GM12874 (cell line): ENCODE data around the gene CREBRF.

Experiments used
- TF ChIP-seq, protein P1 (sequence below): IDR thresholded peaks from 2 replicates; pipeline ENCODE4 v1.5.1; 2011; ENCODE audit warnings: low read depth, mild to moderate bottlenecking, control low read depth, low read length, moderate library complexity; ENCODE audit not compliant: insufficient read depth

Gene CREBRF

DNA sequence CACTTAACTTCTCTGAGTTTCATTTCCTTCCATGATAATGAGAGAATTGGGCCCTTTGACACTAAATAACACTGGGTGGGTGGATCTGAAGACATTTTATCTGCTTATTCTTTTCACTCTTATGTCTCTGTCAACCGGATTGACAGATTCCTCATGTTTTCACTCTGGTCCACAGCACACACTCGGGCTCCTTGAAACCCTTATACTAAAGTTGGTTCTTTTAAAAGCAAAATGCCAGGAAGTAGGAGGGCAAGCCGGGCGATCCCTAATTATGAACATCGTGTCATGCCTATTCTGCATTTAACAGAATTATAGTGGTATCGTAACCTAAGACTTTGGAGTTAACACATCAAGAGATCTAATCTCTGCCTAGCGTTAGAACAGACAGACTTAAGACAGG is 28.2 kb upstream of the CREBRF start:
- TF ChIP-seq, protein P1, sequence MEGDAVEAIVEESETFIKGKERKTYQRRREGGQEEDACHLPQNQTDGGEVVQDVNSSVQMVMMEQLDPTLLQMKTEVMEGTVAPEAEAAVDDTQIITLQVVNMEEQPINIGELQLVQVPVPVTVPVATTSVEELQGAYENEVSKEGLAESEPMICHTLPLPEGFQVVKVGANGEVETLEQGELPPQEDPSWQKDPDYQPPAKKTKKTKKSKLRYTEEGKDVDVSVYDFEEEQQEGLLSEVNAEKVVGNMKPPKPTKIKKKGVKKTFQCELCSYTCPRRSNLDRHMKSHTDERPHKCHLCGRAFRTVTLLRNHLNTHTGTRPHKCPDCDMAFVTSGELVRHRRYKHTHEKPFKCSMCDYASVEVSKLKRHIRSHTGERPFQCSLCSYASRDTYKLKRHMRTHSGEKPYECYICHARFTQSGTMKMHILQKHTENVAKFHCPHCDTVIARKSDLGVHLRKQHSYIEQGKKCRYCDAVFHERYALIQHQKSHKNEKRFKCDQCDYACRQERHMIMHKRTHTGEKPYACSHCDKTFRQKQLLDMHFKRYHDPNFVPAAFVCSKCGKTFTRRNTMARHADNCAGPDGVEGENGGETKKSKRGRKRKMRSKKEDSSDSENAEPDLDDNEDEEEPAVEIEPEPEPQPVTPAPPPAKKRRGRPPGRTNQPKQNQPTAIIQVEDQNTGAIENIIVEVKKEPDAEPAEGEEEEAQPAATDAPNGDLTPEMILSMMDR, result no peak

DNA sequence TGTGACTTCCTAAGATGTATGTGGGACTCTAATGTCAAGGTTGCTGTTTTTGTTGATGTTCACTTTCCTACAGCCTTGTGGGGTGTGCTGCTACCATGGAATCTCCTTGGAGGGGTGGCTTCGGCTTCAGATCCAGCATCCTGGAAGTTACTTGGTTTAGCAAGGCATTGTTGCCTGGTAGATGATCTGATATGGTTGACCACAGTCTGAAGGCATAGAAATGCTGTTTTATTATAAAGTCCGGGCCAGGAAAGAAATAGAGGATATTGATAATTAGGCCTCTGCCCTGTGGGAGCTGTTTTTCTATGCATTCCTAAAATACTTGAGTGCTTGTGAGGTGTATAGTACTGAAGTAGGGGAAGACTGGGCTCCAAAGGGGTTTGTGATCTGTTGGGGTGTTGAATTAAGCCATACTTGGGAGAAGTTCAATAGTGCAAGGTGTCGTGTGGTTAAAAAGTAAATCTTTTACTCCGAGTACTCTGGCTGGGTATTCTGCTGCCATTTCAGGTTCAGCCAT is 27.3 kb upstream of the CREBRF start:
- TF ChIP-seq, protein P1, result no peak

DNA sequence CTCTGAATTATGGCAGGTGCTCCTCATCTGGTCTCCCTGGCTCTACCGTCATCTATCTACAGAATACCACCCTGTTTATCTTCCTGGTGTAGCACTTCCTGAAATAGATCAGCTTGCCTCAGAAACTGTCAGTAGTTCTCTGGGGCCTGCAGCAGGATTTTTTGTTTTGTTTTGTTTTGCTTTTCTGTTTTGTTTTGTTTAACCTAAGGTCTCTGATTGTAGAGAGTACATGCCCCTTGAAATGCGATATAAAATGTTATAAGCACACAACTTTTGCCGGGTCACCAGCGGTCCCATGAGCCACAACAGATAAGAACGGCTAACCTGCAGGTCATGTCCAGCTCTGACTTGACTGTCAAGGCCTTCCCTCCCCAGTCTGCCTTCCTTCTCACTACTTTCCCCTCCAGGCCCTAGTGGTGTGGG is 26.6 kb upstream of the CREBRF start:
- TF ChIP-seq, protein P1, result no peak

DNA sequence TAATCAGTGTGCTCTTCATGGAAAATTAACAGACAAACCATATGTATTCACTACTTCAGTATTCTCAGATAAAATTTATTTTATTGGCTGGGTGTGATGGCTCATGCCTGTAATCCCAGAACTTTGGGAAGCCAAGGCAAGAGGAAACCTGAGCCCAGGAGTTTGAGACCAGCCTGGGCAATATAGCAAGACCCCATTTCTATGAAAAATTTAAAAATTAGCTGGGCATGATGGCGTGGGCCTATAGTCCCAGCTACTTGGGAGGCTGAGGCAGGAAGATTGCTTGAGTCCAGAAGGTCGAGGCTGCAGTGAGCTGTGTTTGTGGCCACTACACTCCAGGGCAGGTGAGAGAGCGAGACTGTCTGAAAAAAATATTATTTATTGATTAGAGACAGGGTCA is 23.4 kb upstream of the CREBRF start:
- TF ChIP-seq, protein P1, result no peak

DNA sequence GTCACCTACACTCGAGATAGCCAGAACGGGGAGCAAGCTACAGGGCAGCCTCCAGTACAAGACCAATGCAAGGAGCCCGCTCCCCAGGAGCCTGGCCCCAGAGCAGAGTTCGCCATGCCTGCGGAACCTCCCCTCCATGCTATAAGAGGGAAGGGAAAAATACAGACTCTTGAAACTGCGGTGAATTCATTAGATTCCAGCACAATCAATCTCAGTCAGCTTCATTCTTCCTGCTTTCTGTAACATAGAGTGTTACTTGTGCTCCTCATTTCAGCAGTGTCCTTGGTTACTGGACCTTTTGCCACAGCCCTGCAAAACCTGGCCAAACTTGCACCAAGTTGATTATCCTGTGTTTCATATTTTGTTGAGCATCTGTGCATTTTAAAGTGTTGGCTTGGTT is 22.2 kb upstream of the CREBRF start:
- TF ChIP-seq, protein P1, result no peak

DNA sequence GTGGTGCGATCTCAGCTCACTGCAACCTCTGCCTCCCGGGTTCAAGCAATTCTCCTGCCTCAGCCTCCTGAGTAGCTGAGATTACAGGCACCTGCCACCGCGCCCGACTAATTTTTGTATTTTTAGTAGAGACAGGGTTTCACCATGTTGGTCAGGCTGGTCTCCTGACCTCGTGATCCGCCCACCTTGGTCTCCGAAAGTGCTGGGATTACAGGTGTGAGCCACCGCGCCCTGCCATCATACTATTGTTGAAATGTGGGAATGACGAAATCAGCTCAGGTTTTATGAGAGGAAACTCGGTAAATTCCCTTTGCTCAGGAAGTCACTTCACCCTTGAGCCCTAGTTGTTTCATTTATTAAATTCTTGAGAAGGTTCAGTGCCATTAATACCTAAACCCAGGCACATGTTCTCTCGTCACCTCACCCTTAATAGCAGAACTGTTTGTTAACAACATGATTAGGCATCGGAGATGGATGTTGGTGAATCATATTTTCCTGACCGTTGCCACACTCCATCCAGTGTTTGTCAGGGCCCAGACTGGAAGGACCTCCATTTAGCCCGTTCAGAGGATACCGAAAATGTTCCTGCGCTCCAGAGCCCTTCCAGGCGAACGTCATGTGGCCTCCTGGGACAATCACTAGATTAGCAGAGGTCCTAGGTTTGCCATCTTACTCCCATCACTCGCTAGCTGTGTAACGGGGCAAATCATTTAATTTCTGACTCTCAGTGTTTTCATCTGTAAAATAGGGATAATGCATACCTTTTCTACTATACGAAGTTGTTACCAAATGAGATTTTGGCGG is 20.0 kb upstream of the CREBRF start:
- TF ChIP-seq, protein P1, result no peak

DNA sequence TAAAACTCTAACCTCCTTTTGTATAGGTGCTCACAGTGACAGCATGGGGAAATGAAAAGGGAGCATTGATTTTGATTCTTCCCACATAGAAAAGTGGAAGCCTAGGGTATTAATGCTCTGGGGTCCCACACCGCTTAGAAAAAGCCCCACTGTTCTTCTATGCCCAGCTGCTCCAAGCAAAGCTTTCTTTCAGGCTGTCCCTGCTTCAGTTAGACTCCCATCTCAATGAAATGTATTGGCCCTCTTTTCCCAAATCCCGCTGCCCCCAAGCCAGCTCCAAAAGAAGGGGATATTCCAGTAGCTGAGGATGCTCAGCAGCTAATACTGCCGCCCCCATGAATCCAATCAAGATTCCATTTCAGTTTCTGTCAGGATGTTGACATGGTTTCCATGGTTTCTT is 17.0 kb upstream of the CREBRF start:
- TF ChIP-seq, protein P1, result no peak
